Measurements from ENCODE around the gene HOMER1.

HOMER1 gene

GRCh38 chr5:79448336-79448735 lies 65.6 kb downstream of the HOMER1 start:
- H3K4me3 Mint-ChIP-seq = no peak overlapping the region
- no peak overlapping the region for H3K27ac Mint-ChIP-seq
- TF ChIP-seq CTCF (IDR thresholded peaks at IDR 0.05) = no peak

GRCh38 chr5:79436821-79437220 lies 77.1 kb downstream of the HOMER1 start:
- TF ChIP-seq CTCF (IDR thresholded peaks at IDR 0.05) = no peak
- Mint-ChIP-seq H3K9me3 (no peaks in the 10 kb centered on the region), H3K27ac (no peak overlapping the region)

More at GRCh38 chr5:79448336-79448735, 65.6 kb downstream of the HOMER1 start:
- Mint-ChIP-seq H3K9me3 (no peaks in the 10 kb centered on the region), H3K27me3 (ENCODE audit: low read depth, poor library complexity) (no peaks in the 10 kb centered on the region), H3K4me1 (no peaks in the 10 kb centered on the region), H3K36me3 (ENCODE audit: low read depth) (peaks cover 21% of the 10 kb centered on the region)
- DNase-seq = no peak

GRCh38 chr5:79436224-79436623 lies 77.7 kb downstream of the HOMER1 start:
- H3K36me3 Mint-ChIP-seq (ENCODE audit: low read depth) = peaks cover 36% of the 10 kb centered on the region
- TF ChIP-seq CTCF (IDR thresholded peaks at IDR 0.05) = no peak
- H3K9me3 Mint-ChIP-seq = no peaks in the 10 kb centered on the region
- no peaks in the 10 kb centered on the region for H3K27me3 Mint-ChIP-seq (ENCODE audit: low read depth, poor library complexity)
- H3K4me1 Mint-ChIP-seq = no peaks in the 10 kb centered on the region
- no peak overlapping the region for H3K27ac Mint-ChIP-seq
- no peak for DNase-seq
- no peak overlapping the region for H3K4me3 Mint-ChIP-seq

More at GRCh38 chr5:79436821-79437220, 77.1 kb downstream of the HOMER1 start:
- Mint-ChIP-seq H3K4me1 (no peaks in the 10 kb centered on the region), H3K4me3 (no peak overlapping the region), H3K27me3 (ENCODE audit: low read depth, poor library complexity) (no peaks in the 10 kb centered on the region), H3K36me3 (ENCODE audit: low read depth) (peaks cover 35% of the 10 kb centered on the region)
- DNase-seq = no peak

- no peak for DNase-seq
- TF ChIP-seq CTCF (IDR thresholded peaks at IDR 0.05) = no peak
- H3K36me3 Mint-ChIP-seq (ENCODE audit: low read depth) = peaks cover 38% of the 10 kb centered on the region
- no peak overlapping the region for H3K27ac Mint-ChIP-seq
- H3K4me1 Mint-ChIP-seq = no peaks in the 10 kb centered on the region
- no peaks in the 10 kb centered on the region for H3K9me3 Mint-ChIP-seq
- H3K27me3 Mint-ChIP-seq (ENCODE audit: low read depth, poor library complexity) = no peaks in the 10 kb centered on the region
- H3K4me3 Mint-ChIP-seq = no peak overlapping the region
Measured at GRCh38 chr5:79430196-79430595, 83.7 kb downstream of the HOMER1 start.

GRCh38 chr5:79423296-79423695 lies 90.6 kb downstream of the HOMER1 start:
- no peak overlapping the region for H3K4me3 Mint-ChIP-seq
- no peak for DNase-seq
- no peaks in the 10 kb centered on the region for H3K9me3 Mint-ChIP-seq
- H3K36me3 Mint-ChIP-seq (ENCODE audit: low read depth) = peaks cover 15% of the 10 kb centered on the region
- no peak overlapping the region for H3K27ac Mint-ChIP-seq
- no peaks in the 10 kb centered on the region for H3K4me1 Mint-ChIP-seq
- TF ChIP-seq CTCF (IDR thresholded peaks at IDR 0.05) = no peak
- no peaks in the 10 kb centered on the region for H3K27me3 Mint-ChIP-seq (ENCODE audit: low read depth, poor library complexity)

- no peak overlapping the region for H3K27ac Mint-ChIP-seq
- no peaks in the 10 kb centered on the region for H3K9me3 Mint-ChIP-seq
- no peaks in the 10 kb centered on the region for H3K27me3 Mint-ChIP-seq (ENCODE audit: low read depth, poor library complexity)
- H3K4me3 Mint-ChIP-seq = no peak overlapping the region
- no peaks in the 10 kb centered on the region for H3K4me1 Mint-ChIP-seq
- peaks cover 13% of the 10 kb centered on the region for H3K36me3 Mint-ChIP-seq (ENCODE audit: low read depth)
- no peak for DNase-seq
- TF ChIP-seq CTCF (IDR thresholded peaks at IDR 0.05) = no peak
Measured at GRCh38 chr5:79420248-79420647, 93.7 kb downstream of the HOMER1 start.
